K562 (cell line): ENCODE results near the gene NFATC1. TPM values are rescaled to one million over a fixed set of nuclear protein-coding genes. Genes with fewer than 3 reads are reported as not detected.

Source experiments
- ATAC-seq: fragments of 200-7000 bp; cut with Tn5 transposase; 3 replicates; pipeline ENCODE4 v1.9.1; 2020; ENCODE audit warnings: moderate library complexity
- BruUV-seq: library from RNA; stranded (reverse); fragments of 400-500 nt; replicated peaks from 2 replicates; lab custom pipeline; 2021; lab: Mats Ljungman, UMichigan
- CTCF ChIA-PET: fragments of 300-600 bp; formaldehyde crosslinking; extraction: SDS; loops from one replicate; lab custom pipeline; 2021; ENCODE audit warnings: low intra/inter-chr PET ratio; lab: Yijun Ruan, JAX
- POLR2A ChIA-PET: fragments of 300-600, 350-650 bp; sonication (Branson Sonifier 250); formaldehyde crosslinking; extraction: SDS; loops from one replicate; lab custom pipeline; 2021; ENCODE audit warnings: antibody characterized with exemption, inconsistent platforms; lab: Yijun Ruan, JAX
- DNase-seq, 4 experiments: peaks; one replicate each; pipeline versions ENCODE4 v3.0.0 to v3.0.0-alpha.2; 2011 to 2018; ENCODE audit warnings: low spot score in 3 of 4, mixed read lengths in 3 of 4; ENCODE audit errors: extremely low read depth in 1 of 4
- FAIRE-seq: peaks from 2 replicates; lab custom pipeline; 2011; peaks lifted over from hg19 to GRCh38; lab: Jason Lieb, UNC
- H2AFZ ChIP-seq: 2 replicates; pipeline ENCODE4 v1.6.0; 2011; ENCODE audit warnings: low read depth, low read length, control low read depth, inconsistent platforms
- H3K27ac ChIP-seq: fragments of 200-600 bp; 3 replicates; pipeline ENCODE4 v1.8.0; 2011; ENCODE audit warnings: low read depth, mild to moderate bottlenecking, control low read depth, inconsistent platforms, low read length, moderate library complexity, mixed read lengths; ENCODE audit errors: extremely low read depth
- H3K27me3 ChIP-seq, 2 experiments: fragments of 300-600 bp in 1 of 2; 2 replicates in 1 of 2; 3 replicates in 1 of 2; pipeline versions ENCODE4 v1.6.0 to v1.8.0; 2011; ENCODE audit warnings: inconsistent platforms in 2 of 2, low read length in 2 of 2, mild to moderate bottlenecking in 1 of 2, mixed read lengths in 1 of 2, moderate library complexity in 1 of 2; ENCODE audit not compliant: control insufficient read depth in 2 of 2, insufficient read depth in 2 of 2
- H3K36me3 ChIP-seq: fragments of 300-600 bp; 3 replicates; pipeline ENCODE4 v1.8.0; 2011; ENCODE audit warnings: mild to moderate bottlenecking, low read length, inconsistent platforms; ENCODE audit not compliant: control insufficient read depth, insufficient read depth
- H3K4me1 ChIP-seq, 2 experiments: fragments of 200-600 bp in 1 of 2; replicated peaks in 1 of 2; 2 replicates in 1 of 2; 3 replicates in 1 of 2; pipeline versions ENCODE4 v1.5.1 to v1.8.0; 2011; ENCODE audit warnings: inconsistent platforms in 2 of 2, low read length in 2 of 2, mild to moderate bottlenecking in 1 of 2, mixed read lengths in 1 of 2, moderate library complexity in 1 of 2; ENCODE audit not compliant: control insufficient read depth in 2 of 2, insufficient read depth in 2 of 2
- H3K4me2 ChIP-seq: 2 replicates; pipeline ENCODE4 v1.6.1; 2011; ENCODE audit warnings: low read length, control low read depth, inconsistent platforms, mixed read lengths; ENCODE audit not compliant: insufficient read depth
- H3K4me3 ChIP-seq: fragments of 200-600 bp; sonication (generic), shearing (Covaris generic); 2 replicates; pipeline ENCODE4 v1.5.1; 2016; ENCODE audit warnings: control low read depth, inconsistent platforms
- H3K79me2 ChIP-seq: fragments of 200-600 bp; 3 replicates; pipeline ENCODE4 v1.8.0; 2011; ENCODE audit warnings: low read length, inconsistent platforms; ENCODE audit not compliant: control insufficient read depth, insufficient read depth
- H3K9ac ChIP-seq, 2 experiments: 2 replicates each; pipeline versions ENCODE4 v1.6.0 to v1.6.1; 2011; ENCODE audit warnings: low read depth in 2 of 2, low read length in 2 of 2, control low read depth in 1 of 2, inconsistent platforms in 1 of 2, mild to moderate bottlenecking in 1 of 2, mixed read lengths in 1 of 2; ENCODE audit not compliant: insufficient read depth in 1 of 2
- H3K9me1 ChIP-seq: one replicate; pipeline ENCODE4 v1.6.0; 2011; ENCODE audit warnings: inconsistent platforms, mild to moderate bottlenecking, low read length, moderate library complexity; ENCODE audit not compliant: control insufficient read depth, insufficient read depth
- H3K9me3 ChIP-seq: replicated peaks from 2 replicates; pipeline ENCODE4 v1.5.1; 2011; ENCODE audit warnings: low read depth, low read length, inconsistent platforms; ENCODE audit not compliant: control insufficient read depth, insufficient read depth
- H4K20me1 ChIP-seq: replicated peaks from 2 replicates; pipeline ENCODE4 v1.6.1; 2011; ENCODE audit warnings: low read length, inconsistent platforms, mixed read lengths; ENCODE audit not compliant: control insufficient read depth, insufficient read depth
- FOXO4 ChIP-seq: fragments of 450-650 bp; formaldehyde crosslinking; IDR thresholded peaks from 2 replicates; pipeline ENCODE4 v1.4.0; 2020; ENCODE audit warnings: mild to moderate bottlenecking, moderate library complexity
- WGBS: fragments of 100-300 bp; shearing (Covaris generic); methylation state at CpG from one replicate; pipeline ENCODE4 v1.1.6; 2016; ENCODE audit warnings: low coverage, mixed read lengths; ENCODE audit not compliant: insufficient coverage; ENCODE audit errors: missing lambda C conversion rate; 5-methylcytosine and 5-hydroxymethylcytosine counted together
- in situ Hi-C: fragments of 300-500 bp; cut with MboI; formaldehyde crosslinking; loops from 4 replicates; pipeline ENCODE4 v1.15.0; 2018; ENCODE audit warnings: inconsistent platforms, mixed read lengths
- intact Hi-C: fragments of 100-400 bp; cut with micrococcal nuclease; formaldehyde crosslinking; loops from 2 replicates; pipeline ENCODE4 v1.14.2; 2022
- polyA plus RNA-seq, 8 experiments: library from polyadenylated mRNA; depleted of rRNA in 4 of 8; stranded (reverse) in 5 of 8; unstranded in 3 of 8; fragments of >200 nt; fragmentation: Nextera tagmentation in 2 of 8; fragmentation: Illumina TruSeq in 1 of 8; extraction: Ambion mirVana in 2 of 8; extraction: Trizol in 1 of 8; gene quantifications; 2 replicates each; pipeline versions ENCODE4 v1.2.1 to v1.2.3, GENCODE V29; 2011 to 2014; ENCODE audit warnings: inconsistent platforms in 1 of 8, missing spikeins in 1 of 8
- total RNA-seq, 7 experiments: library from RNA; depleted of rRNA in 6 of 7; stranded (reverse); fragments of >200 nt in 6 of 7; fragmentation: Illumina TruSeq in 2 of 7; extraction: Trizol in 2 of 7; gene quantifications; 2 replicates each; pipeline versions ENCODE4 v1.2.1 to v1.2.3, GENCODE V29; 2011 to 2021; ENCODE audit warnings: low replicate concordance in 1 of 7
- TF ChIP-seq, protein P1 (sequence below): sonication (generic); formaldehyde crosslinking; IDR thresholded peaks from 2 replicates; pipeline ENCODE4 v1.8.0; 2023; ENCODE audit warnings: missing genetic modification reagents, mild to moderate bottlenecking, borderline replicate concordance
- TF ChIP-seq, protein P2 (sequence below): fragments of 450-650 bp; IDR thresholded peaks from 2 replicates; pipeline ENCODE4 v1.6.1; 2016; ENCODE audit warnings: antibody characterized with exemption

The NFATC1 gene
- total and polyA plus RNA-seq, 9 of the 15 experiments (the other 6 are each of a cell fraction or from before 2014, with no cell fraction given) = 1.1 to 16.4 (median 2.5) TPM

DNA sequence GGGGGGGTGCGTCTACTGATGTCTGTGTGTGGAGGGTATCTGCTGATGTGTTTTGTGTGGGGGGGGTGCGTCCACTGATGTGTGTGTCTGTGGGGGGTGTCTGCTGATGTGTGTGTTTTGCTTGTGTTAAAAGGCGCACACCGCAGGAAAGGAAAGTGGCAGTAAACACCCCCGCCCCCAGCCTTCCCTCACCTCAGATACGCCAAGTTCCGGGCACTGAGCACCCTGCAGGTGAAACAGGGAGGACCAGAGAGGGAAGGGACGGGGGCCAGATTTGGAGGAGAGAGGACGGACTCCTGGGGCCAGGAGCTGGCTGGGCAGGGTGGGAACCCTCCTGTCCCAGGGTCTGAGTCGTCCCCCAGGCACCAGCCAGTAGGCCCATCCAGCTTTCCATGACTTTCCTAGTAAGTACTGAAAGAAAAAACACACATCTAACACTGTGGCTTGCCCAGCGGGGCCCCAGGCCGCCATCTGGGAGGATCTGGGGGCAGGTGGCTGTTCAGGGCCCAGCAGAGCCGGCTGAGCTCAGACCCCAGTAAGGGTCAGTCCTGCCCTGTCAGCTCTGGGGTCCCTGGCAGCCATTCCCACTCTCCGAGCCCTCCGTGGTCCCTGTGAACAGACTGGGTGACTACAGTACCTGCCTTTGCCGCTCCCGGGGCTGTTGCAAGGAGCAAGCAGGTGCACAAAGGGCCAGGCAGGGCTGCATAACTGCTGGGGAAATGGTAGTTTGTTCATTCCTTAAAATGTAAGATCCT, 126.9 kb downstream of the NFATC1 start:
- CTCF ChIA-PET = no interaction called here
- Histone ChIP-seq H3K27me3 (no peaks in the 10 kb centered on the region), H3K79me2 (no peaks in the 10 kb centered on the region), H3K27ac (no peak overlapping the region), H3K4me2 (no peak overlapping the region), H3K4me1 (peaks cover 0 to 42% of the 10 kb centered on the region in 2 experiments; a peak in 3 of 5 replicates)
- FAIRE-seq (no peak), DNase-seq (no peak), ATAC-seq (no peak)
- WGBS = 90% methylated on average over 4 of the region's 17 CpGs
- intact Hi-C loops = no loop called here
- no TSS peak for BruUV-seq
- no peak for TF ChIP-seq FOXO4
- TF ChIP-seq, protein P1, sequence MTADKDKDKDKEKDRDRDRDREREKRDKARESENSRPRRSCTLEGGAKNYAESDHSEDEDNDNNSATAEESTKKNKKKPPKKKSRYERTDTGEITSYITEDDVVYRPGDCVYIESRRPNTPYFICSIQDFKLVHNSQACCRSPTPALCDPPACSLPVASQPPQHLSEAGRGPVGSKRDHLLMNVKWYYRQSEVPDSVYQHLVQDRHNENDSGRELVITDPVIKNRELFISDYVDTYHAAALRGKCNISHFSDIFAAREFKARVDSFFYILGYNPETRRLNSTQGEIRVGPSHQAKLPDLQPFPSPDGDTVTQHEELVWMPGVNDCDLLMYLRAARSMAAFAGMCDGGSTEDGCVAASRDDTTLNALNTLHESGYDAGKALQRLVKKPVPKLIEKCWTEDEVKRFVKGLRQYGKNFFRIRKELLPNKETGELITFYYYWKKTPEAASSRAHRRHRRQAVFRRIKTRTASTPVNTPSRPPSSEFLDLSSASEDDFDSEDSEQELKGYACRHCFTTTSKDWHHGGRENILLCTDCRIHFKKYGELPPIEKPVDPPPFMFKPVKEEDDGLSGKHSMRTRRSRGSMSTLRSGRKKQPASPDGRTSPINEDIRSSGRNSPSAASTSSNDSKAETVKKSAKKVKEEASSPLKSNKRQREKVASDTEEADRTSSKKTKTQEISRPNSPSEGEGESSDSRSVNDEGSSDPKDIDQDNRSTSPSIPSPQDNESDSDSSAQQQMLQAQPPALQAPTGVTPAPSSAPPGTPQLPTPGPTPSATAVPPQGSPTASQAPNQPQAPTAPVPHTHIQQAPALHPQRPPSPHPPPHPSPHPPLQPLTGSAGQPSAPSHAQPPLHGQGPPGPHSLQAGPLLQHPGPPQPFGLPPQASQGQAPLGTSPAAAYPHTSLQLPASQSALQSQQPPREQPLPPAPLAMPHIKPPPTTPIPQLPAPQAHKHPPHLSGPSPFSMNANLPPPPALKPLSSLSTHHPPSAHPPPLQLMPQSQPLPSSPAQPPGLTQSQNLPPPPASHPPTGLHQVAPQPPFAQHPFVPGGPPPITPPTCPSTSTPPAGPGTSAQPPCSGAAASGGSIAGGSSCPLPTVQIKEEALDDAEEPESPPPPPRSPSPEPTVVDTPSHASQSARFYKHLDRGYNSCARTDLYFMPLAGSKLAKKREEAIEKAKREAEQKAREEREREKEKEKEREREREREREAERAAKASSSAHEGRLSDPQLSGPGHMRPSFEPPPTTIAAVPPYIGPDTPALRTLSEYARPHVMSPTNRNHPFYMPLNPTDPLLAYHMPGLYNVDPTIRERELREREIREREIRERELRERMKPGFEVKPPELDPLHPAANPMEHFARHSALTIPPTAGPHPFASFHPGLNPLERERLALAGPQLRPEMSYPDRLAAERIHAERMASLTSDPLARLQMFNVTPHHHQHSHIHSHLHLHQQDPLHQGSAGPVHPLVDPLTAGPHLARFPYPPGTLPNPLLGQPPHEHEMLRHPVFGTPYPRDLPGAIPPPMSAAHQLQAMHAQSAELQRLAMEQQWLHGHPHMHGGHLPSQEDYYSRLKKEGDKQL (CRISPR knock-in tag) = no peak
- TF ChIP-seq, protein P2, sequence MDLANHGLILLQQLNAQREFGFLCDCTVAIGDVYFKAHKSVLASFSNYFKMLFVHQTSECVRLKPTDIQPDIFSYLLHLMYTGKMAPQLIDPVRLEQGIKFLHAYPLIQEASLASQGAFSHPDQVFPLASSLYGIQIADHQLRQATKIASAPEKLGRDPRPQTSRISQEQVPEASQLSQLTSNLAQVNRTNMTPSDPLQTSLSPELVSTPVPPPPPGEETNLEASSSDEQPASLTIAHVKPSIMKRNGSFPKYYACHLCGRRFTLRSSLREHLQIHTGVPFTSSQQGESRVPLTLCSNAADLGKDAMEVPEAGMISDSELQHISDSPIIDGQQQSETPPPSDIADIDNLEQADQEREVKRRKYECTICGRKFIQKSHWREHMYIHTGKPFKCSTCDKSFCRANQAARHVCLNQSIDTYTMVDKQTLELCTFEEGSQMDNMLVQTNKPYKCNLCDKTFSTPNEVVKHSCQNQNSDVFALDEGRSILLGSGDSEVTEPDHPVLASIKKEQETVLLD = no peak
- TF ChIP-seq, all 486 proteins: peak for 0
- in situ Hi-C loops = no loop called here
- Histone ChIP-seq H3K4me3 (no peak overlapping the region), H2AFZ (no peak overlapping the region), H3K9ac (no peak overlapping the region), H3K36me3 (peaks cover 2% of the 10 kb centered on the region; the same call in 1 of the 3 replicates), H3K9me1 (no peaks in the 10 kb centered on the region), H3K9me3 (no peaks in the 10 kb centered on the region), H4K20me1 (no peaks in the 10 kb centered on the region)
- POLR2A ChIA-PET = interaction anchor here (0.6 to 0.7 kb wide), 2 partner anchors 21 to 117 kb away, joined by 3 read pairs; no protein-coding TSS in a partner anchor
